HFFc6 (cell line): Measurements from ENCODE around the gene C1QTNF8. TPM values are rescaled to one million over a fixed set of nuclear protein-coding genes. Genes with fewer than 3 reads are reported as not detected.

ENCODE experiments used
- DNase-seq: peaks from one replicate; pipeline ENCODE4 v3.0.0-alpha.2; 2018
- H3K27ac Mint-ChIP-seq: 2 replicates; pipeline ENCODE4 v1.8.0; 2020; ENCODE audit warnings: mild to moderate bottlenecking, mixed read lengths
- H3K27me3 Mint-ChIP-seq: 2 replicates; pipeline ENCODE4 v1.8.0; 2021; ENCODE audit warnings: mild to moderate bottlenecking, moderate library complexity, mixed read lengths; ENCODE audit not compliant: insufficient read depth
- H3K36me3 Mint-ChIP-seq: 2 replicates; pipeline ENCODE4 v1.8.0; 2021; ENCODE audit warnings: low read depth, mixed read lengths
- H3K4me1 Mint-ChIP-seq: 2 replicates; pipeline ENCODE4 v1.8.0; 2020; ENCODE audit warnings: low read depth, mixed read lengths
- H3K4me3 Mint-ChIP-seq: 2 replicates; pipeline ENCODE4 v1.8.0; 2020; ENCODE audit warnings: mild to moderate bottlenecking, moderate library complexity, mixed read lengths
- H3K9me3 Mint-ChIP-seq: 2 replicates; pipeline ENCODE4 v1.8.0; 2020; ENCODE audit warnings: mild to moderate bottlenecking, mixed read lengths
- total RNA-seq, 6 experiments: library from RNA; stranded (reverse); fragmentation: NEBNext Ultra II Directional; extraction: Animal tissue kit (Norgen Biotek cat#: 25700); gene quantifications; 2 replicates in 1 of 6; 3 replicates in 5 of 6; pipeline ENCODE4 v1.2.3, GENCODE V29; 2021
- TF ChIP-seq, protein P1 (sequence below): fragments of 200-600 bp; sonication (generic); IDR thresholded peaks from 2 replicates; pipeline ENCODE4 v1.5.0; 2021; ENCODE audit warnings: antibody characterized with exemption, mild to moderate bottlenecking

The C1QTNF8 gene
- total RNA-seq, 6 experiments from 2014 or later: not detected

DNA sequence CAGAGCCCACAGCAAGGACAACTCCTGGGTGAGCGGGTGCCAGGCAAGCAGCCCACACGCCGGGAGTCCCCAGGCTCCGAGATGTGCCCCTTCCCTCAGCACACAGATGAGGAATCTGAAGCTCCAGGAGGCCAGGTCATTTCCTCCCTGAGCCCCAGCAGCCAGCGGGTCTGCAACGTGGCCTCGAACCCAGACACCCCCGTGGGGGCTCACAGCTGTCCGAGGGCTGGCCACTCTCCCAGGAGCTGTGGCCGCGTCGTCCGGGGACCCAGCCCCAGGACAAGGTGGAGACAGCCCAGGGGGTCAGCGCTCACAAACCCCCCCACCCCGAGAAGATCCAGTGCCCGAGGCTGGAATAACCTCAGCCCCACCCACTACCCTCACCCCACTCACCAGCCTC is 17.4 kb upstream of the C1QTNF8 start:
- H3K4me1 Mint-ChIP-seq: no peaks in the 10 kb centered on the region
- DNase-seq: no peak
- H3K27ac Mint-ChIP-seq: no peak overlapping the region
- no peaks in the 10 kb centered on the region for H3K9me3 Mint-ChIP-seq
- H3K4me3 Mint-ChIP-seq: no peak overlapping the region
- no peaks in the 10 kb centered on the region for H3K36me3 Mint-ChIP-seq
- TF ChIP-seq, protein P1, sequence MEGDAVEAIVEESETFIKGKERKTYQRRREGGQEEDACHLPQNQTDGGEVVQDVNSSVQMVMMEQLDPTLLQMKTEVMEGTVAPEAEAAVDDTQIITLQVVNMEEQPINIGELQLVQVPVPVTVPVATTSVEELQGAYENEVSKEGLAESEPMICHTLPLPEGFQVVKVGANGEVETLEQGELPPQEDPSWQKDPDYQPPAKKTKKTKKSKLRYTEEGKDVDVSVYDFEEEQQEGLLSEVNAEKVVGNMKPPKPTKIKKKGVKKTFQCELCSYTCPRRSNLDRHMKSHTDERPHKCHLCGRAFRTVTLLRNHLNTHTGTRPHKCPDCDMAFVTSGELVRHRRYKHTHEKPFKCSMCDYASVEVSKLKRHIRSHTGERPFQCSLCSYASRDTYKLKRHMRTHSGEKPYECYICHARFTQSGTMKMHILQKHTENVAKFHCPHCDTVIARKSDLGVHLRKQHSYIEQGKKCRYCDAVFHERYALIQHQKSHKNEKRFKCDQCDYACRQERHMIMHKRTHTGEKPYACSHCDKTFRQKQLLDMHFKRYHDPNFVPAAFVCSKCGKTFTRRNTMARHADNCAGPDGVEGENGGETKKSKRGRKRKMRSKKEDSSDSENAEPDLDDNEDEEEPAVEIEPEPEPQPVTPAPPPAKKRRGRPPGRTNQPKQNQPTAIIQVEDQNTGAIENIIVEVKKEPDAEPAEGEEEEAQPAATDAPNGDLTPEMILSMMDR: no peak
- H3K27me3 Mint-ChIP-seq: peaks cover 39% of the 10 kb centered on the region

DNA sequence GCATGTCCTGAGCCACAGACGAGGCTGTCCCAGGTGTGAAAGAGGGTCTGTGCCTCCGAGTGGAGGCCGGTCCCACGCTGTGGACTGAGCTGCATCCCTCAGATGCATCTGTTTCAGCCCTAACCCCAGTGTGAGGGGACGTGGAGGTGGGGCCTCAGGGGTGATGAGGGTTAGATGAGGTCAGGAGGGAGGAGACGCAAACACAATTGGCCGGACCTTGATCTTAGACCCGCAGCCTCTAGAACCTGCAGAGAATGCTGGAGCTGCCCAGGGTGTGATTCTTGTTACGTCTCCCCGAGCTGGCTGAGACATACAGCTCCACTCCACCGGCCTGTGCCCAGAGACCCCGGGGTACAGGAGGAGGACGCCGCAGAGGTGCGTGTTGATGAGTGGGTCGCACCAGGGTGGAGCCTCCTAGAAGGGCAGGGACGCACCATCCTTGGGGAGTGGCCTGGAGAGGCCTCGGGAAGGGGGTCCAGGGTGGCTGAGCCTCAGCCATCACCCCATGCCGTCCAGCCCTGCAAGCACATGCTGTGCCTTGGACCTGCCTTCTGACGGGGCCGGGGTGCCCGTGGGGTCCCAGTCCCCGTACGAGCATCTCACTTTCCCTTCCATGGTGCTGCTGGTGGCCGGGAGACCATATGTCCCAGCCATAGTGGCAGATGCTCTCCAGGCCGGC is 16.6 kb upstream of the C1QTNF8 start:
- no peaks in the 10 kb centered on the region for H3K9me3 Mint-ChIP-seq
- no peak overlapping the region for H3K27ac Mint-ChIP-seq
- H3K36me3 Mint-ChIP-seq: no peaks in the 10 kb centered on the region
- TF ChIP-seq, protein P1: no peak
- H3K27me3 Mint-ChIP-seq: peaks cover 39% of the 10 kb centered on the region
- H3K4me1 Mint-ChIP-seq: no peaks in the 10 kb centered on the region
- H3K4me3 Mint-ChIP-seq: no peak overlapping the region
- no peak for DNase-seq

DNA sequence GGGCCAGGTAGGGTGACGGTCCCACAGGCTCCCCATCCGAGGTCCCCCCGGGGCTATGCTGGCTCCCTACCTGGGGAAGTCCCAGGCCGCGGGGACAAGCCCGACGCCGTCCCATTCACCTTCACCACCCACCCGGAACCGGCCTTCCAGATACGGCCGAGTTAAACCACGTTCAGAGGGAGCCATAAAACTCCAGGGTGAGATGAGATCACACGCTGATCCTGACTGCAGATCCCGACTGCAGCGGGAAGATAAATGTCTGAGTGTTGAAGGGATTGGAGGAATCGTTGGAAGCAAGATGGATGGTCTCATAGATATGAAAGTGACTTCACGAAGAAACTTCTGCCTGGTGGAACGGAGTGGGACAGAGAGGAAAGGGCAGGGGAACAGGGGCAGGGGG is 13.6 kb upstream of the C1QTNF8 start:
- Mint-ChIP-seq H3K9me3 (no peaks in the 10 kb centered on the region), H3K4me1 (no peaks in the 10 kb centered on the region), H3K27me3 (peaks cover 43% of the 10 kb centered on the region), H3K36me3 (no peaks in the 10 kb centered on the region), H3K27ac (no peak overlapping the region), H3K4me3 (no peak overlapping the region)
- DNase-seq: no peak
- TF ChIP-seq, protein P1: no peak

DNA sequence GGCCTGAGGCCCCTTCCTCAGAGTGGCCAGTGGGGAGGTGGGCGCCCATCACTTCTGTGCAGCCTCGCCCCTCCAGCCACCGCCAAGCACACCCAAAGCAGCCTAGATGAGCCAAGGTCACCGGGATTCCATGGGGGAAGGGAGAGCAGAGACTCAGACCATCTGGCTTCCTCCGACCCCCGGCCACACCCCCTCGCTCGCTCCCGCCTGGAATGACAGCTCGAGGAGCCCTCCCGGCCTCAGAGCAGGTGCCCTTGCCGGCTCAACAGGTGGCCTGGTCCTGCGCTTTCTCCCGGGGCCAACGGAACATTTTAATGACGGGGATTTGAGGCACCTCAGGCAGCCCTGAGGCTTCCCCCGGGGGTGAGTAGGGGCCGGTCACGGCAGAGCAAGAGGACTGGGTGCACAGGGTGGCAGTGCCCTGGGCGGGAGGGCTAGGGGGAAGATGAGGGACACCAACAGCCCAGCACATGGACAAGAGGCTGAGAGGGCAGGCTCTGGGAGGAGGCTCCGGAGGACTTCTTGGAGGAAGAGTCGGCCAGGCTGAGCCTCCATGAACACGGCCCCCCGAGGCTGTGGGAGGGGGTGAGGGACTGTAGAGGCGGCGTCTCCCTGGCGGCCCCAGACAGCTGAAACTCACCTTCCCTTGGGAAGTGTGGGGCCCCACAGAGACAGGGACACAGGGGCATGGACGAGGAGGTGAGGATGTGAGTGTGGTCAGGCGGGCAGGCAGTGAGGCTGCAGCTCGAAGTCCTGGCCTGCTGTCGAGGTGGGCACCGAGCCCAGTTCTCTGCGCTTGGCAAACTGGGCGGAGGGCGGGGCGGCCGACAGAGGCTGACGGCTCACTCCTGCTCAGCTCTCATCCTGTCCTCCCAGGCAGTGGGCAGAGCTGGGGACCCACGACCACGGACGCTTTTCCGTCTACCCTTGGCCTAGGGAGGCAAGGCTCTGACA is 12.5 kb upstream of the C1QTNF8 start:
- no peak overlapping the region for H3K4me3 Mint-ChIP-seq
- TF ChIP-seq, protein P1: no peak
- DNase-seq: no peak
- no peaks in the 10 kb centered on the region for H3K4me1 Mint-ChIP-seq
- no peak overlapping the region for H3K27ac Mint-ChIP-seq
- peaks cover 45% of the 10 kb centered on the region for H3K27me3 Mint-ChIP-seq
- H3K9me3 Mint-ChIP-seq: no peaks in the 10 kb centered on the region
- H3K36me3 Mint-ChIP-seq: no peaks in the 10 kb centered on the region

DNA sequence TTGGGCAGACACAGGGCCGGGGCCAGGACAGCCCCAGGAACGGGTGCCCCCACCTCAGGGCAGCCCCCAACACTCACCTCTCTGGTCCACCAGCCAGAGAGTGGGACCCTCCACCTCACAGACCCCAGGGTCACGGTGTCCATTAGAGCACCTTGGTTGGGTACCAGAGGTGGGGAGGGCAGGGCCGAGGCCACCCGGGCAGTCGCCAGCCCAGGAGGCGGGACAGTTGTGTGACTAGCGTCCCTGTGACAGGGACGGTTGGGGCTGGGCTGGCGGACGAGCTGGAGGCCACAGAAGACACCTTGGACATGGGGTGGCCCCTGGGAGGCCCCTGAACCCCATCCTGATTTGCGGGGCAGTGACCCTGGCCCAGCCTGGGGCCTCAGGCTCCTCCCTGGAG is 11.7 kb upstream of the C1QTNF8 start:
- H3K9me3 Mint-ChIP-seq: no peaks in the 10 kb centered on the region
- TF ChIP-seq, protein P1: no peak
- H3K4me3 Mint-ChIP-seq: no peak overlapping the region
- no peak overlapping the region for H3K27ac Mint-ChIP-seq
- H3K4me1 Mint-ChIP-seq: no peaks in the 10 kb centered on the region
- no peak for DNase-seq
- peaks cover 42% of the 10 kb centered on the region for H3K27me3 Mint-ChIP-seq
- no peaks in the 10 kb centered on the region for H3K36me3 Mint-ChIP-seq
